Trophoblast cell (in vitro differentiated cells and primary cell): ENCODE measurements around the gene LGALS12.
A peak's percentile ranks its signal among the peaks of the same experiment; 100 is the strongest.

Source experiments
- DNase-seq, 2 donors: peaks; one replicate each; pipeline ENCODE4 v3.0.0-alpha.2; 2016
- H2AFZ ChIP-seq: 2 replicates; pipeline ENCODE4 v1.6.1; 2013; ENCODE audit warnings: low read length, moderate library complexity, mild to moderate bottlenecking; ENCODE audit not compliant: insufficient read depth, poor library complexity
- H2AK5ac ChIP-seq: 2 replicates; pipeline ENCODE4 v1.6.1; 2013; ENCODE audit warnings: mild to moderate bottlenecking, low read length
- H2BK120ac ChIP-seq: 2 replicates; pipeline ENCODE4 v1.6.1; 2013; ENCODE audit warnings: low read length, mild to moderate bottlenecking, moderate library complexity; ENCODE audit not compliant: insufficient read depth, poor library complexity
- H2BK12ac ChIP-seq: 2 replicates; pipeline ENCODE4 v1.6.1; 2013; ENCODE audit warnings: mild to moderate bottlenecking, low read length, moderate library complexity
- H2BK5ac ChIP-seq: 2 replicates; pipeline ENCODE4 v1.6.1; 2013; ENCODE audit warnings: low read length, low read depth, moderate library complexity, mild to moderate bottlenecking; ENCODE audit not compliant: poor library complexity
- H3K14ac ChIP-seq: 2 replicates; pipeline ENCODE4 v1.6.1; 2013; ENCODE audit warnings: mild to moderate bottlenecking, low read length
- H3K18ac ChIP-seq: 2 replicates; pipeline ENCODE4 v1.6.1; 2013; ENCODE audit warnings: mild to moderate bottlenecking, low read length
- H3K23ac ChIP-seq: 2 replicates; pipeline ENCODE4 v1.6.1; 2013; ENCODE audit warnings: low read length
- H3K27ac ChIP-seq: 2 replicates; pipeline ENCODE4 v1.5.1; 2013; ENCODE audit warnings: low read depth, mild to moderate bottlenecking, inconsistent platforms, low read length, moderate library complexity
- H3K27me3 ChIP-seq: 2 replicates; pipeline ENCODE4 v1.6.1; 2013; ENCODE audit warnings: inconsistent platforms, mild to moderate bottlenecking, low read length, moderate library complexity; ENCODE audit not compliant: insufficient read depth
- H3K36me3 ChIP-seq, 2 experiments: 1 replicate in 1 of 2; 2 replicates in 1 of 2; pipeline ENCODE4 v1.6.1; 2013; ENCODE audit warnings: low read length in 2 of 2, mild to moderate bottlenecking in 2 of 2, moderate library complexity in 1 of 2; ENCODE audit not compliant: insufficient read depth in 2 of 2, control insufficient read depth in 1 of 2
- H3K4ac ChIP-seq: 2 replicates; pipeline ENCODE4 v1.6.1; 2013; ENCODE audit warnings: low read depth, mild to moderate bottlenecking, low read length, moderate library complexity
- H3K4me1 ChIP-seq, 2 experiments: 1 replicate in 1 of 2; 2 replicates in 1 of 2; pipeline ENCODE4 v1.6.1; 2013; ENCODE audit warnings: low read length in 2 of 2, mild to moderate bottlenecking in 2 of 2, moderate library complexity in 1 of 2; ENCODE audit not compliant: insufficient read depth in 2 of 2, control insufficient read depth in 1 of 2
- H3K4me2 ChIP-seq: 2 replicates; pipeline ENCODE4 v1.6.1; 2013; ENCODE audit warnings: inconsistent platforms, mild to moderate bottlenecking, low read length, moderate library complexity
- H3K4me3 ChIP-seq: 2 replicates; pipeline ENCODE4 v1.5.1; 2013; ENCODE audit warnings: mild to moderate bottlenecking, low read depth, low read length, inconsistent platforms
- H3K79me1 ChIP-seq: one replicate; pipeline ENCODE4 v1.6.1; 2013; ENCODE audit warnings: low read length
- H3K79me2 ChIP-seq: 2 replicates; pipeline ENCODE4 v1.6.1; 2013; ENCODE audit warnings: low read length, mild to moderate bottlenecking; ENCODE audit not compliant: control insufficient read depth, insufficient read depth, poor library complexity
- H3K9ac ChIP-seq: 2 replicates; pipeline ENCODE4 v1.6.1; 2013; ENCODE audit warnings: mild to moderate bottlenecking, low read length
- H3K9me3 ChIP-seq: 2 replicates; pipeline ENCODE4 v1.6.1; 2013; ENCODE audit warnings: low read depth, mild to moderate bottlenecking, control low read depth, inconsistent platforms, low read length; ENCODE audit not compliant: insufficient read depth
- H4K12ac ChIP-seq: 2 replicates; pipeline ENCODE4 v1.6.1; 2013; ENCODE audit warnings: low read depth, mild to moderate bottlenecking, low read length, moderate library complexity
- H4K8ac ChIP-seq: 2 replicates; pipeline ENCODE4 v1.6.1; 2013; ENCODE audit warnings: low read depth, mild to moderate bottlenecking, low read length, moderate library complexity
- H4K91ac ChIP-seq: one replicate; pipeline ENCODE4 v1.6.1; 2013; ENCODE audit warnings: low read depth, mild to moderate bottlenecking, low read length, moderate library complexity
- WGBS: extraction: QIAGEN DNeasy Blood & Tissue Kit; methylation state at CpG from one replicate; pipeline ENCODE4 v1.1.7; 2013; ENCODE audit warnings: missing lambda C conversion rate; ENCODE audit not compliant: insufficient read length, insufficient coverage; ENCODE audit errors: extremely low coverage; 5-methylcytosine and 5-hydroxymethylcytosine counted together

Gene LGALS12

GRCh38 chr11:63534076-63534475 lies 28.2 kb downstream of the LGALS12 start:
- Histone ChIP-seq H3K4me1 (peaks cover 9 to 17% of the 10 kb centered on the region in 2 experiments), H3K9ac (no peak overlapping the region), H3K23ac (no peak overlapping the region), H2BK12ac (no peak overlapping the region), H3K4ac (no peak overlapping the region), H3K27me3 (no peaks in the 10 kb centered on the region), H3K36me3 (no peaks in the 10 kb centered on the region), H3K4me3 (no peak overlapping the region), H3K27ac (peak overlapping the region; percentile 44), H4K12ac (no peak overlapping the region), H3K79me2 (no peaks in the 10 kb centered on the region), H4K91ac (no peak overlapping the region), H3K18ac (no peak overlapping the region), H3K9me3 (peaks cover 3% of the 10 kb centered on the region), H4K8ac (no peak overlapping the region), H2AK5ac (no peak overlapping the region), H2AFZ (no peak overlapping the region), H3K4me2 (no peak overlapping the region), H2BK120ac (no peak overlapping the region), H3K14ac (no peak overlapping the region), H3K79me1 (peaks cover 10% of the 10 kb centered on the region), H2BK5ac (no peak overlapping the region)
- DNase-seq: peak; percentile 17 to 69
- no CpG with 5 or more reads among the region's 3 CpGs for WGBS

GRCh38 chr11:63534895-63535461 lies 29.1 kb downstream of the LGALS12 start:
- Histone ChIP-seq H2AK5ac (no peak overlapping the region), H4K91ac (no peak overlapping the region), H4K12ac (no peak overlapping the region), H2BK12ac (no peak overlapping the region), H2BK120ac (no peak overlapping the region), H3K9me3 (peaks cover 3% of the 10 kb centered on the region), H3K27me3 (no peaks in the 10 kb centered on the region), H3K79me2 (no peaks in the 10 kb centered on the region), H3K4ac (no peak overlapping the region), H3K4me2 (no peak overlapping the region), H3K18ac (no peak overlapping the region), H3K4me3 (no peak overlapping the region), H3K9ac (no peak overlapping the region), H3K23ac (no peak overlapping the region), H3K27ac (no peak overlapping the region), H3K14ac (no peak overlapping the region), H3K36me3 (no peaks in the 10 kb centered on the region), H2AFZ (no peak overlapping the region), H3K79me1 (peaks cover 9% of the 10 kb centered on the region), H4K8ac (no peak overlapping the region), H2BK5ac (no peak overlapping the region), H3K4me1 (peaks cover 9 to 16% of the 10 kb centered on the region in 2 experiments)
- no CpG with 5 or more reads among the region's 5 CpGs for WGBS
- no peak for DNase-seq

- peaks cover 9 to 14% of the 10 kb centered on the region in 2 experiments for H3K4me1 ChIP-seq
- no peak for DNase-seq
- no CpG with 5 or more reads among the region's 1 CpG for WGBS
These were observed 29.9 kb downstream of the LGALS12 start for GRCh38 chr11:63535734-63536133.

GRCh38 chr11:63536669-63537292 lies 30.9 kb downstream of the LGALS12 start, which contains the start of gene PLAAT4:
TSS of gene PLAAT4 (plus strand) at chr11:63536808. CDS start at chr11:63536869, 61 bp downstream.
- H3K36me3 ChIP-seq: no peaks in the 10 kb centered on the region
- no peak within 1 kb of the TSS for H2AFZ ChIP-seq
- peaks cover 9 to 12% of the 10 kb centered on the region in 2 experiments for H3K4me1 ChIP-seq
- H3K14ac ChIP-seq: no peak within 1 kb of the TSS
- peaks cover 4% of the 10 kb centered on the region for H3K79me1 ChIP-seq
- no peak within 1 kb of the TSS for H3K9ac ChIP-seq
- no peak within 1 kb of the TSS for H3K18ac ChIP-seq
- H2BK12ac ChIP-seq: peak within 1 kb of the TSS; percentile 7
- H3K9me3 ChIP-seq: peaks cover 3% of the 10 kb centered on the region
- WGBS: no CpG with 5 or more reads among the region's 10 CpGs
- H4K8ac ChIP-seq: no peak within 1 kb of the TSS
- no peak within 1 kb of the TSS for H4K12ac ChIP-seq
- no peak within 1 kb of the TSS for H2BK120ac ChIP-seq
- H2AK5ac ChIP-seq: no peak within 1 kb of the TSS
- no peak within 1 kb of the TSS for H3K4me2 ChIP-seq
- no peak within 1 kb of the TSS for H3K23ac ChIP-seq
- H3K4ac ChIP-seq: no peak within 1 kb of the TSS
- no peaks in the 10 kb centered on the region for H3K27me3 ChIP-seq
- H3K27ac ChIP-seq: no peak within 1 kb of the TSS
- no peak within 1 kb of the TSS for H2BK5ac ChIP-seq
- peak in 1 of 2 donors; percentile 34 for DNase-seq
- H4K91ac ChIP-seq: no peak within 1 kb of the TSS
- H3K79me2 ChIP-seq: no peaks in the 10 kb centered on the region
- no peak within 1 kb of the TSS for H3K4me3 ChIP-seq

More at GRCh38 chr11:63535734-63536133, 29.9 kb downstream of the LGALS12 start:
- Histone ChIP-seq H2BK12ac (no peak overlapping the region), H2AFZ (no peak overlapping the region), H2AK5ac (no peak overlapping the region), H3K36me3 (no peaks in the 10 kb centered on the region), H3K9ac (no peak overlapping the region), H3K23ac (no peak overlapping the region), H2BK120ac (no peak overlapping the region), H3K9me3 (peaks cover 3% of the 10 kb centered on the region), H3K27me3 (no peaks in the 10 kb centered on the region), H4K8ac (no peak overlapping the region), H4K12ac (no peak overlapping the region), H3K4ac (no peak overlapping the region), H3K4me2 (no peak overlapping the region), H3K14ac (no peak overlapping the region), H3K79me2 (no peaks in the 10 kb centered on the region), H3K4me3 (no peak overlapping the region), H3K18ac (no peak overlapping the region), H3K79me1 (peaks cover 6% of the 10 kb centered on the region), H3K27ac (no peak overlapping the region), H2BK5ac (no peak overlapping the region), H4K91ac (no peak overlapping the region)
